HFF-Myc (cell line): ENCODE data around the gene L1CAM.

Experiments used
- DNase-seq: peaks from one replicate; pipeline ENCODE4 v3.0.0-alpha.2; 2011; ENCODE audit warnings: low read depth; ENCODE audit errors: extremely low read depth
- H3K4me3 ChIP-seq: replicated peaks from 2 replicates; pipeline ENCODE4 v1.5.1; 2011; ENCODE audit warnings: low read depth, mild to moderate bottlenecking, control low read depth, low read length
- TF ChIP-seq, protein P1 (sequence below): IDR thresholded peaks from 2 replicates; pipeline ENCODE4 v1.5.1; 2012; ENCODE audit warnings: mild to moderate bottlenecking, low read depth, low read length, control low read depth; ENCODE audit errors: missing control alignments

Gene L1CAM, protein sequence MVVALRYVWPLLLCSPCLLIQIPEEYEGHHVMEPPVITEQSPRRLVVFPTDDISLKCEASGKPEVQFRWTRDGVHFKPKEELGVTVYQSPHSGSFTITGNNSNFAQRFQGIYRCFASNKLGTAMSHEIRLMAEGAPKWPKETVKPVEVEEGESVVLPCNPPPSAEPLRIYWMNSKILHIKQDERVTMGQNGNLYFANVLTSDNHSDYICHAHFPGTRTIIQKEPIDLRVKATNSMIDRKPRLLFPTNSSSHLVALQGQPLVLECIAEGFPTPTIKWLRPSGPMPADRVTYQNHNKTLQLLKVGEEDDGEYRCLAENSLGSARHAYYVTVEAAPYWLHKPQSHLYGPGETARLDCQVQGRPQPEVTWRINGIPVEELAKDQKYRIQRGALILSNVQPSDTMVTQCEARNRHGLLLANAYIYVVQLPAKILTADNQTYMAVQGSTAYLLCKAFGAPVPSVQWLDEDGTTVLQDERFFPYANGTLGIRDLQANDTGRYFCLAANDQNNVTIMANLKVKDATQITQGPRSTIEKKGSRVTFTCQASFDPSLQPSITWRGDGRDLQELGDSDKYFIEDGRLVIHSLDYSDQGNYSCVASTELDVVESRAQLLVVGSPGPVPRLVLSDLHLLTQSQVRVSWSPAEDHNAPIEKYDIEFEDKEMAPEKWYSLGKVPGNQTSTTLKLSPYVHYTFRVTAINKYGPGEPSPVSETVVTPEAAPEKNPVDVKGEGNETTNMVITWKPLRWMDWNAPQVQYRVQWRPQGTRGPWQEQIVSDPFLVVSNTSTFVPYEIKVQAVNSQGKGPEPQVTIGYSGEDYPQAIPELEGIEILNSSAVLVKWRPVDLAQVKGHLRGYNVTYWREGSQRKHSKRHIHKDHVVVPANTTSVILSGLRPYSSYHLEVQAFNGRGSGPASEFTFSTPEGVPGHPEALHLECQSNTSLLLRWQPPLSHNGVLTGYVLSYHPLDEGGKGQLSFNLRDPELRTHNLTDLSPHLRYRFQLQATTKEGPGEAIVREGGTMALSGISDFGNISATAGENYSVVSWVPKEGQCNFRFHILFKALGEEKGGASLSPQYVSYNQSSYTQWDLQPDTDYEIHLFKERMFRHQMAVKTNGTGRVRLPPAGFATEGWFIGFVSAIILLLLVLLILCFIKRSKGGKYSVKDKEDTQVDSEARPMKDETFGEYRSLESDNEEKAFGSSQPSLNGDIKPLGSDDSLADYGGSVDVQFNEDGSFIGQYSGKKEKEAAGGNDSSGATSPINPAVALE

DNA sequence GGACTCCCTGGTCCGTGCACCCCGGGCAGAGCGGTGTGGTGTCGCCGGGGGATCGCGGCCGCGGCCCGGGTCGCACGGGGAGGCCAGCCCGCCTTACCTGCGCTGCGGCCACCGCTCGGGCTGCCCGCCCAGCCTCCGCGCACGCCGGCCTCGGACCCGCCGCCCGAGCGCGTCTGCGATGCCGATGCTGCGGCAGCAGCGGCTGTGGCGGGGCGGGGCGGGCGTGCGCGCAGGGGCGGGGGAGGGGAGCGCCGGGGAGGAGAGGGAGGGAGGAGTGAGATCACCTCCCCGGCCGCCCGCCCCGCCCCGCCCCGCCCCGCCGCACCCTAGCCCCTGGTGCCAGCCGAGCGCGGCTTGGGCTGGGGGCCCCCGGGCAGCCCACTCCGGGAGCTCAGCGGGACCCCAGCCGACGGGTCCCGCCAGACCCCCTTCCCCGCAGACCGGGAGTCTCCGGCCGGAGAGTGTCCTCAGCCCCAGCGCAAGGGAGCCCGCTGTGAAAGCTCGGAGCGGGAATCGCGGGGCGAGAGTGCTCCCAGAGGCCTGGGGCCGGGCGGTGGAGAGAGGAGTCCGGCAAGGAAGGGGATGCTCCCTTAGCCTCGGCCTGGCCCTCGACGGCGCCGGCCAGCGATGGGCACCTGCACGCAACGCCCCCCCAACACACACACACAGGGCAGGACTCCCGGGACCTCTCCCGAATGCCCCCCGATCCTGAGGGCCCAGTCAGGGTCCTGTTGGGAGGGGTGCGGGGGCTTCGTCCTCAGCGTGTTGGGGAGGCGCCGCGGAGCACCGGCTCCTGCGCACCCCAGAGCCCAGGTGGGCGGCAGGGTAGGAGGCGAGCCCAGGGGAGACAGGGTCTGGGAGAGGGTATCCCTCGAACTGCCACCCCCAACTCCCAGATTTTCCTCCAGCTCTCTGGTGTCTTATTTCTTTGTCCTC, at the start of gene L1CAM:
TSS of gene L1CAM (minus strand) at position 206 of the 936 bp plus-strand sequence. CDS start 10,337 bp downstream, outside the sequence.
- DNase-seq, result no peak
- TF ChIP-seq, protein P1, sequence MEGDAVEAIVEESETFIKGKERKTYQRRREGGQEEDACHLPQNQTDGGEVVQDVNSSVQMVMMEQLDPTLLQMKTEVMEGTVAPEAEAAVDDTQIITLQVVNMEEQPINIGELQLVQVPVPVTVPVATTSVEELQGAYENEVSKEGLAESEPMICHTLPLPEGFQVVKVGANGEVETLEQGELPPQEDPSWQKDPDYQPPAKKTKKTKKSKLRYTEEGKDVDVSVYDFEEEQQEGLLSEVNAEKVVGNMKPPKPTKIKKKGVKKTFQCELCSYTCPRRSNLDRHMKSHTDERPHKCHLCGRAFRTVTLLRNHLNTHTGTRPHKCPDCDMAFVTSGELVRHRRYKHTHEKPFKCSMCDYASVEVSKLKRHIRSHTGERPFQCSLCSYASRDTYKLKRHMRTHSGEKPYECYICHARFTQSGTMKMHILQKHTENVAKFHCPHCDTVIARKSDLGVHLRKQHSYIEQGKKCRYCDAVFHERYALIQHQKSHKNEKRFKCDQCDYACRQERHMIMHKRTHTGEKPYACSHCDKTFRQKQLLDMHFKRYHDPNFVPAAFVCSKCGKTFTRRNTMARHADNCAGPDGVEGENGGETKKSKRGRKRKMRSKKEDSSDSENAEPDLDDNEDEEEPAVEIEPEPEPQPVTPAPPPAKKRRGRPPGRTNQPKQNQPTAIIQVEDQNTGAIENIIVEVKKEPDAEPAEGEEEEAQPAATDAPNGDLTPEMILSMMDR, result no peak
- no peak within 1 kb of the TSS for H3K4me3 ChIP-seq

DNA sequence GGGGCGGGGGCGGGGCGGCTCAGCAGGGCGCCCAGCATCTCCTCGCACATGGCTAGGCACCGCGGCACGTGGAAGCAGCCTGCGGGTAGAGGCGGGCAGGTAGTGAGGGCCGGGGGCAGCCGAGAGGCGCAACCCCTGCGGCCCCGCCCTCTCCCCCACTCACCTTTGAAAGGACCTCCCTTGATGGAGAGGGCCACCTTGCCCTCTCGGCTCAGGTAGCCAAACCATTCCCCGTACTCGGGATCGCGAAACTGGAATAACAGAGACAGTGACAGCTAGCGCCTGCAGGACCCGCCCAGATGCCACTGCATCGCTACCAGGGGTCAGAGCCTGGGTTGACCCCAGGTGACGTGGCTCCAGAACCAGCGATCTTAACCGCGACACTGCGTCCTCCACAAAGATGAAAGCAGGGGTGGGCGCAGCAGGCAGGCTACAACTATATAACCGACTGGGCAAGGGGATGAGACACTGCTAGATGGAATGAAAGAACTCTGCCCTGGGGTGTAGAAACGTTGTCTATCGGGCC, 49.4 kb upstream of the L1CAM start:
- TF ChIP-seq, protein P1, result no peak
- peak overlapping the region; percentile 37 for H3K4me3 ChIP-seq
- DNase-seq, result no peak

DNA sequence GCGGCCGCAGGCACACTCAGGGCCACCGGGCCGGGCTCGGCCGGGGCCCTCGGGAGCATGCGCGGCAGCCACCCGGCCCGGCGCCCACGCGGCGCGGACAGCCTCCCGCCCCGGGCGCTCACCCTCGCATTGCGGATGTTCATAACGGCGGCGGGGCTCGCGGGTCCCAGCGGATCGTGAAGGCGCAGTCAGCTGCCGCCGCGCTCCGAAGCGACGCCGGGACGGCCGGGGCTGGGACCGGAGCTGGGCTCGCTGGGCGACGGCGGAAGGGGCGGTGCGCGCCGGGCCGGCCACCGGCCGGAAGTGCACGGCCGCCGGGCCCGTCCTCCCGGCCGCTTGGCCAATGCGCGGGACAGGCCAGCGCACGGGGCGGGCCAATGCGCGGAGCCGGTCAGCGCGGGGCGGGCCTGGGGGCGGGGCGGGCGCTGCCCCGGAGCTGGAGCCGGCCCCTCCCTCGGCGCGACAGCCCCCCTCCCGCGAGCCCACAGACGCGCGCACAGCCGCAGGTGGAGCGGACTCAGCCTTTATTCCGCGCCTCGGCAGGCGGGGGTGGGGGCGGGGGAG, 48.9 kb upstream of the L1CAM start, which contains the start of gene NAA10:
TSS of gene NAA10 (minus strand) at position 276 of the 564 bp plus-strand sequence. CDS start at position 143, 133 bp downstream.
- TF ChIP-seq, protein P1, result no peak
- peak within 1 kb of the TSS; percentile 76 for H3K4me3 ChIP-seq
- DNase-seq, result no peak

DNA sequence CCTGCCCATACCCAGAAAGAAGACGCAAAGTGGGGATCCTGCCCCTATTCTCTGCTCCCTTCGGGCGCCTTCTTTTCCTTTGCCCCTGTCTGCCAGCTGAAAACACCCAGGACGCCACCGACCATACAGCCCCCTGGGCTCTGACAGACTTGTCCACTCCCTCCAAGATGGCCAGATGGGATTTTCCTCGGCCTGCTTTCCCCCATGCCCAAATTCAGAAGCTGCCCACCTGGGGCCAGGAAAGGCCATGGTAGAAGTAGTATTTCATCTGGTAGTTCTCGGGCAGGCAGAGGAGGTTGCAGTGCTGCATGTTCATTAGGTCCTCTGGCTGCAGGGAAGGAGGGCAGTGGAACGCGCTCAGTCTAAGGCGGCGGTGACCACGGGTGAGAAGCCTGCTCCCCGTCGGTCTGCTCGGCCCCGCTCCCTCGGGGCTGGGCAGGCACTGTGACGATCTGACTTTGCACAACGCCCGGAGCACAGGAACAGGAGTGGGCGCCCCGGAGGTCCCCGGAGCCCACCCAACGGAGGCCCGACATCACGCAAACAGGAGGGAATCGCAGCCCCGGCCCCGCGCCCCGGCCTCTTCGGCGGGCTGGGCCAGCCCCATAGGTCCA, 48.3 kb upstream of the L1CAM start:
- peak overlapping the region; percentile 76 for H3K4me3 ChIP-seq
- no peak for DNase-seq
- TF ChIP-seq, protein P1, result no peak

DNA sequence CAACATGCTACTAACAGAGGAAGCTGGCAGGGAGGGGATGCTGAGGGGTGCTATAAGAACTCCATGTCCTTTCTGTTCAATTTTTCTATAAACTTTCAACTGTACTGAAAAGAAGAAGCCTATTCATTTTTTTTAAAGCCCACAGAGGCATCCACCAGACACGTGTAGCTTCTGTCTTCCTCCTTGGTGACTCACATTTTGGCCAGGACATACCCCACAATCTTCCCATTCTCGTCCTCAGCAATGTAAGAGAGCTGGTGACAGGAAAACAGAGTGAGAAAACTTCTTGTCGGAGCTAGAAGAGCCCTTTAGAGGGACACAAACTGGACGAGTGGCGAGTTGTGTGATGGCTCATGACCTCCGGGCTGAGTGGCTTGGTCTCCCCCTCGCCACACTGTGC, 47.8 kb upstream of the L1CAM start:
- TF ChIP-seq, protein P1, result no peak
- no peak for DNase-seq
- H3K4me3 ChIP-seq, result peak overlapping the region; percentile 76
